ENCODE results near the gene KHSRP.
"Not testable (repeated sequence)": the region's sequence is repeated elsewhere in the genome, so short reads cannot be mapped to it uniquely, and the experiment has no call there.

The KHSRP gene

GRCh38 chr19:6451583-6452222 lies 27.1 kb upstream of the KHSRP start:
- DNase-seq = no peak

GRCh38 chr19:6450166-6450565 lies 25.6 kb upstream of the KHSRP start:
- no peak for DNase-seq

GRCh38 chr19:6448045-6448444 lies 23.4 kb upstream of the KHSRP start:
- no peak for DNase-seq

- no peak for DNase-seq
Measured at GRCh38 chr19:6446452-6446851, 21.8 kb upstream of the KHSRP start.

- DNase-seq = no peak
Measured at GRCh38 chr19:6443986-6444385, 19.4 kb upstream of the KHSRP start.

GRCh38 chr19:6442087-6442688 lies 17.6 kb upstream of the KHSRP start:
- DNase-seq = no peak

- DNase-seq = no peak
Measured at GRCh38 chr19:6440905-6441304, 16.3 kb upstream of the KHSRP start.

GRCh38 chr19:6439743-6440142 lies 15.1 kb upstream of the KHSRP start:
- no peak for DNase-seq

- DNase-seq = no peak
Measured at GRCh38 chr19:6433663-6434062, 9.1 kb upstream of the KHSRP start, which contains the start of gene SLC25A41. SLC25A41 (minus strand) TSS chr19:6433763; CDS start chr19:6433693, 70 bp downstream.

GRCh38 chr19:6433165-6433564 lies 8.6 kb upstream of the KHSRP start:
- no peak for DNase-seq

GRCh38 chr19:6431891-6432290 lies 7.3 kb upstream of the KHSRP start:
- DNase-seq = no peak

- DNase-seq = no peak
Measured at GRCh38 chr19:6429419-6430221, 5.0 kb upstream of the KHSRP start.

- not testable (repeated sequence) for DNase-seq
Measured at GRCh38 chr19:6428692-6429418, 4.2 kb upstream of the KHSRP start.

- no peak for DNase-seq
Measured at GRCh38 chr19:6427131-6427530, 2.5 kb upstream of the KHSRP start.

GRCh38 chr19:6425732-6426620 lies 1.4 kb upstream of the KHSRP start:
- no peak for DNase-seq

- peak; percentile 97 to 100 for DNase-seq
Measured at GRCh38 chr19:6424939-6425731, 524 bp upstream of the KHSRP start.

- DNase-seq = no peak
Measured at GRCh38 chr19:6423499-6424194, 964 bp downstream of the KHSRP start.

GRCh38 chr19:6421075-6422014 lies 3.3 kb downstream of the KHSRP start:
- no peak for DNase-seq

- DNase-seq = no peak
Measured at GRCh38 chr19:6418562-6418932, 6.1 kb downstream of the KHSRP start.
